A673 (cell line): Measurements from ENCODE around the gene ITFG1. TPM values are rescaled to one million over a fixed set of nuclear protein-coding genes. Genes with fewer than 3 reads are reported as not detected.
"Not testable (repeated sequence)": the region's sequence is repeated elsewhere in the genome, so short reads cannot be mapped to it uniquely, and the experiment has no call there.

Source experiments
- BruUV-seq: library from RNA; stranded (reverse); fragments of 400-500 nt; replicated peaks from 2 replicates; lab custom pipeline; 2021; lab: Mats Ljungman, UMichigan
- CTCF ChIA-PET: fragments of 300-600 bp; sonication (Branson Sonifier 250); formaldehyde crosslinking; loops from one replicate; lab custom pipeline; 2022; ENCODE audit warnings: antibody characterized with exemption; lab: Charles Lee
- POLR2A ChIA-PET: fragments of 300-600 bp; sonication (Branson Sonifier 250); formaldehyde crosslinking; loops from one replicate; lab custom pipeline; 2022; ENCODE audit warnings: antibody characterized with exemption; ENCODE audit not compliant: low non-redundant PET; lab: Charles Lee
- DNase-seq: peaks from one replicate; pipeline ENCODE4 v3.0.0-alpha.2; 2015; ENCODE audit warnings: low spot score
- H3K27ac ChIP-seq: fragments of 200-600 bp; sonication (generic); 2 replicates; pipeline ENCODE4 v1.5.1; 2016; ENCODE audit warnings: mixed run types, low read depth, mild to moderate bottlenecking, mixed read lengths, antibody characterized with exemption, low read length; ENCODE audit not compliant: poor library complexity, severe bottlenecking
- H3K27me3 ChIP-seq: fragments of 200-600 bp; sonication (generic); replicated peaks from 2 replicates; pipeline ENCODE4 v1.6.1; 2017; ENCODE audit warnings: mixed run types, low read depth, mild to moderate bottlenecking, mixed read lengths, antibody characterized with exemption, low read length; ENCODE audit not compliant: insufficient read depth, poor library complexity
- H3K36me3 ChIP-seq: fragments of 200-600 bp; sonication (generic); 2 replicates; pipeline ENCODE4 v1.6.1; 2016; ENCODE audit warnings: mixed run types, mild to moderate bottlenecking, mixed read lengths, antibody characterized with exemption, low read length; ENCODE audit not compliant: insufficient read depth, poor library complexity, severe bottlenecking
- H3K4me1 ChIP-seq: fragments of 200-600 bp; sonication (generic); 2 replicates; pipeline ENCODE4 v1.6.1; 2017; ENCODE audit warnings: mixed run types, mild to moderate bottlenecking, mixed read lengths, antibody characterized with exemption, low read length; ENCODE audit not compliant: insufficient read depth, poor library complexity, severe bottlenecking
- H3K4me3 ChIP-seq: fragments of 200-600 bp; sonication (generic); 2 replicates; pipeline ENCODE4 v1.5.1; 2016; ENCODE audit warnings: low read depth, mixed run types, mild to moderate bottlenecking, mixed read lengths, low read length; ENCODE audit not compliant: poor library complexity, severe bottlenecking
- H3K9me3 ChIP-seq: fragments of 200-600 bp; sonication (generic); 2 replicates; pipeline ENCODE4 v1.6.1; 2016; ENCODE audit warnings: mixed run types, low read depth, mild to moderate bottlenecking, mixed read lengths, antibody characterized with exemption, low read length; ENCODE audit not compliant: poor library complexity, severe bottlenecking
- CTCF ChIP-seq: fragments of 300-800, 200-600 bp; sonication (generic); conservative IDR thresholded peaks from 2 replicates; pipeline ENCODE4 v1.5.1; 2017; ENCODE audit warnings: low read depth, mild to moderate bottlenecking, antibody characterized with exemption, low read length, moderate library complexity, mixed read lengths
- EZH2 ChIP-seq: fragments of 200-600 bp; sonication (generic); IDR thresholded peaks from 2 replicates; pipeline ENCODE4 v1.6.1; 2017; ENCODE audit warnings: borderline replicate concordance, low read depth, mild to moderate bottlenecking, mixed read lengths, antibody characterized with exemption, low read length; ENCODE audit not compliant: poor library complexity, severe bottlenecking
- intact Hi-C: fragments of 100-400 bp; cut with micrococcal nuclease; formaldehyde crosslinking; loops from one replicate; pipeline ENCODE4 v1.10.0; 2022; ENCODE audit not compliant: unreplicated experiment
- total RNA-seq: library from RNA; stranded (reverse); gene quantifications from 2 replicates; pipeline ENCODE4 v1.2.3, GENCODE V29; 2021

ITFG1 gene
- total RNA-seq, 1 experiment from 2014 or later = 40.1 TPM

GRCh38 chr16:47449788-47450187 is 11.1 kb downstream of the ITFG1 start:
- CTCF ChIA-PET = no interaction called here
- intact Hi-C loops = no loop called here
- no TSS peak for BruUV-seq

GRCh38 chr16:47448830-47449575 is 11.9 kb downstream of the ITFG1 start:
- no TSS peak for BruUV-seq
- no peak for TF ChIP-seq CTCF
- no peak for TF ChIP-seq EZH2
- DNase-seq = no peak
- Histone ChIP-seq H3K36me3 (peaks cover 28% of the 10 kb centered on the region), H3K4me3 (no peak overlapping the region), H3K27me3 (no peaks in the 10 kb centered on the region), H3K27ac (no peak overlapping the region), H3K9me3 (no peaks in the 10 kb centered on the region), H3K4me1 (no peaks in the 10 kb centered on the region)
- intact Hi-C loops = no loop called here
- CTCF ChIA-PET = interaction anchor here (0.5 kb wide), 1 partner anchor 486 kb away, joined by 4 read pairs; no protein-coding TSS in a partner anchor
- POLR2A ChIA-PET = interaction anchor here (0.5 kb wide), 1 partner anchor 24 kb away, joined by 3 read pairs; no protein-coding TSS in a partner anchor

More at GRCh38 chr16:47449788-47450187, 11.1 kb downstream of the ITFG1 start:
- no peak overlapping the region for H3K27ac ChIP-seq
- H3K4me3 ChIP-seq = no peak overlapping the region
- POLR2A ChIA-PET = interaction anchor here (0.6 kb wide), 1 partner anchor 10 kb away, joined by 4 read pairs; no protein-coding TSS in a partner anchor
- no peaks in the 10 kb centered on the region for H3K4me1 ChIP-seq
- H3K27me3 ChIP-seq = no peaks in the 10 kb centered on the region
- no peaks in the 10 kb centered on the region for H3K9me3 ChIP-seq
- TF ChIP-seq CTCF = no peak
- no peak for TF ChIP-seq EZH2
- peaks cover 30% of the 10 kb centered on the region for H3K36me3 ChIP-seq
- no peak for DNase-seq

- H3K4me1 ChIP-seq = no peaks in the 10 kb centered on the region
- DNase-seq = no peak
- CTCF ChIA-PET = no interaction called here
- no peaks in the 10 kb centered on the region for H3K9me3 ChIP-seq
- no peak overlapping the region for H3K4me3 ChIP-seq
- no peak overlapping the region for H3K27ac ChIP-seq
- no peaks in the 10 kb centered on the region for H3K27me3 ChIP-seq
- POLR2A ChIA-PET = no interaction called here
- BruUV-seq = no TSS peak
- no peak for TF ChIP-seq CTCF
- no peak for TF ChIP-seq EZH2
- H3K36me3 ChIP-seq = peaks cover 6% of the 10 kb centered on the region
- intact Hi-C loops = no loop called here
Observed at GRCh38 chr16:47446431-47446830, 14.4 kb downstream of the ITFG1 start.

GRCh38 chr16:47442884-47443283 is 18.0 kb downstream of the ITFG1 start:
- intact Hi-C loops, BruUV-seq, CTCF ChIA-PET, DNase-seq, H3K36me3 ChIP-seq, H3K27me3 ChIP-seq, H3K4me3 ChIP-seq, POLR2A ChIA-PET, H3K27ac ChIP-seq, H3K9me3 ChIP-seq, H3K4me1 ChIP-seq: not testable (repeated sequence)

- H3K9me3 ChIP-seq, H3K4me3 ChIP-seq, H3K27ac ChIP-seq, CTCF ChIA-PET, POLR2A ChIA-PET, H3K27me3 ChIP-seq, BruUV-seq, DNase-seq, H3K4me1 ChIP-seq, intact Hi-C loops, H3K36me3 ChIP-seq: not testable (repeated sequence)
Observed at GRCh38 chr16:47440066-47440465, 20.8 kb downstream of the ITFG1 start.
